Activated naive CD4-positive, alpha-beta T cell treated with anti-CD3 and anti-CD28 coated beads, Interleukin-2, amount 50 U/mL, for 16 hours (primary cell): ENCODE measurements around the gene APOL6.
"Not testable (repeated sequence)": the region's sequence is repeated elsewhere in the genome, so short reads cannot be mapped to it uniquely, and the experiment has no call there.

Experiments used
- DNase-seq: peaks from one replicate; pipeline ENCODE4 v3.0.0-alpha.2; 2020

Gene APOL6

GRCh38 chr22:35681454-35682052 lies 33.3 kb downstream of the APOL6 start:
- no peak for DNase-seq

GRCh38 chr22:35683560-35683959 lies 35.3 kb downstream of the APOL6 start:
- DNase-seq: no peak

- no peak for DNase-seq
Measured at GRCh38 chr22:35684270-35684700, 36.0 kb downstream of the APOL6 start.

- no peak for DNase-seq
Measured at GRCh38 chr22:35684732-35685131, 36.5 kb downstream of the APOL6 start.

DNA sequence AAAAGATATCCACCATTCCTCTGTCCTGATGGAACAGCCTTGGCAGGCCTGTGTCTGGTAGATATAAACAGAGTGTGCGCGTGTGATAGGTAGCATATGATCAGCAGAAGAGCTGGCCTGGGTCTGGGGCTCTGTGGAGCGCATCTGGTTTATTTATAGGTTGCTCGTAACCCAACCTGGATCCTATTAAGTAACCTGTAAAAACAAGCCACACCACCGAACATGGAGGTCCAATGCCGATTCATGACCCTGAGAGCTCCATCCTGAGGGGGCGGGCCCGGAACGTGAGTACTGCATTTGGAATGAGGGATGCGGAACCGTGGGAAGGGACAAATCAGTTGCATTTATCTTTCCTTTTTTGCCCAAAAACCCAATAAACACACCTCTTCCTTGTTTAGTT lies 37.5 kb downstream of the APOL6 start:
- no peak for DNase-seq

- DNase-seq: no peak
Measured at GRCh38 chr22:35686298-35686697, 38.1 kb downstream of the APOL6 start.

DNA sequence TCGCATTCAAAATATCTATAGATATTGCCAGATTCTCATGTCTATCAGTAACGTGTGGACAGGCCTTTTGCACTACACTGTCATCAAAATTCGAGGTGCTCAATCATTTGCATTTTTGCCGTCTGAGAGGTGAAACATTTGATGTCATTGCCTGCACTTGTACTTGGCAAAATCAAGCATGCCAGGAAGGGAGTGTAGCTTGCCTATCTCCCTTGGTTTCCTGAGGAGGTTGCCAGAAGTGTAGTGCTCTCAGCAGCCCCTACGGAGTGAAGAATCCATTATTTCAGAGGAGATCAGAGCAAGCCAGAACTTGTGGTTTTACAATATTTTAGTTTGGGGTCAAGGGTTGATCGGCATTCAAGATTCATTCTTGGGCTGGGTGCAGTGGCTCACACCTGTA lies 39.2 kb downstream of the APOL6 start:
- no peak for DNase-seq

DNA sequence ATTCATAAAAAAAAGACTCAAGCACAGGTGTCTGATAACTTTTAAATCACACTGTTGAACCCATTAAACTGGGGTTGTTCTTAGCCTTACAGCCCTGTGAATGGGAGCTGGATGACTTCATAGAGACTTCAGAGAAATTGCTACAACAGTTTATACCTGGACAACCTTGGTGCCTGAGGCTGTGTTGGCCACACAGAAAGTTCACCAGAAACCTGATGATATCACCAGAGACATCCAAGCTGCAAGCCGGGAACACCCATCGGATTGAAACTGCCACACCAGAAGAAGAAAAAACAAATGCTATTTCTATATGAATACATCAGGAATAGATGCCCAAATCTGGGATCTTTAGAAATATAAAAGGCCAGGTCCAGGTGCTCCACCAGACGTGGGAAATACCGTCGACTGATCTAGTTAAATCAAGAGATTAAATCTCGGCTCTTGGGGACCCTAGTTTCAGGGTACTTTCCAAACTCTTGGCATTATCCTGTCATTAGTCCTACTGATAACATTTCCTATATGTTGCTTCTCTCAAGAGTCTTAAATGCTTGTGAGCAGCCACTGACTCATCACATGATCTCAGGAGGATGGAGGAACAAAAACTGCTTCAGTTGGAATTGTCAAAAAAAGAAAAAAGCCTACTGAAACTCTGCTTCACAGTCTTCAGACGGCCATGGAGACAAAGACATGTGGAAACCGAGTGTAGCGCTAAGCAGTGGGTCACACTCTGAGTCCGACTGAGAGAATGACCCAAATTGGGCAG lies 40.8 kb downstream of the APOL6 start:
- DNase-seq: no peak

- no peak for DNase-seq
Measured at GRCh38 chr22:35690001-35690400, 41.8 kb downstream of the APOL6 start.

- no peak for DNase-seq
Measured at GRCh38 chr22:35695202-35695601, 47.0 kb downstream of the APOL6 start.

DNA sequence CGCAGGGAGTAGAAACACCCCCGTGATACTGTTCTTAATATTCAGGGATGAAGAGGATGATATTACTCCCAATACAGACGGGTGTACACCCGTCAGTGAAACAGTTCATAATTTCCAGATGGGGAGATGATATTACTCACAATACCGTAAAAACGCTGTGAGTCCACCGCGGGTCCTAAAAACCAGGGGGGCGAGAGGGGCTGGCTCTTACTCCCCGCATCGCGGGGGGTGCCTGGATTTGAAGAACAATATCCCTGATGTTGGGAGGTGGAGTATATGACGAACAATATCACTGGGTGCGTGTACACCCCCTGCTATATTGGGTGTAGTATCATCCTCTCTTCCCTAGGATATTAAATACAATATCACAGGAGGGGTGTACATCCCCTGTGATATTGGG lies 48.9 kb downstream of the APOL6 start:
- DNase-seq: no peak

DNA sequence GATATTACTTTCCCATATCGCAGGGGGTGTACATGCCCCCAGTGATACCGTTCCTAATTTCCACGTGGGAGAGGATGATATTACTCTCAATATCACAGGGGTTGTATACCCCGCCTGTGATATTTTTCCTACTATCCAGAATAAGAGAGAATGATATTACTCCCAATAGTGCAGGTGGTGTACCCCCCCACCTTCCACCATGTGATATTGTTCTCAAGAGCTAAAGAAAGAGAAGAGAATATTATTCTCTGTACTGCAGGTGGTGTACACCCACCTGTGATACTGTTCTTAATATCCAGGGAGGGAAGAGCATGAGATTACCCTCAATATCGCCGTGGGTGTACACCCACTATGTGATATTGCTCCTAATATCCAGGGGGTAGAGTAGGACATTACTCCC lies 51.6 kb downstream of the APOL6 start:
- DNase-seq: not testable (repeated sequence)

DNA sequence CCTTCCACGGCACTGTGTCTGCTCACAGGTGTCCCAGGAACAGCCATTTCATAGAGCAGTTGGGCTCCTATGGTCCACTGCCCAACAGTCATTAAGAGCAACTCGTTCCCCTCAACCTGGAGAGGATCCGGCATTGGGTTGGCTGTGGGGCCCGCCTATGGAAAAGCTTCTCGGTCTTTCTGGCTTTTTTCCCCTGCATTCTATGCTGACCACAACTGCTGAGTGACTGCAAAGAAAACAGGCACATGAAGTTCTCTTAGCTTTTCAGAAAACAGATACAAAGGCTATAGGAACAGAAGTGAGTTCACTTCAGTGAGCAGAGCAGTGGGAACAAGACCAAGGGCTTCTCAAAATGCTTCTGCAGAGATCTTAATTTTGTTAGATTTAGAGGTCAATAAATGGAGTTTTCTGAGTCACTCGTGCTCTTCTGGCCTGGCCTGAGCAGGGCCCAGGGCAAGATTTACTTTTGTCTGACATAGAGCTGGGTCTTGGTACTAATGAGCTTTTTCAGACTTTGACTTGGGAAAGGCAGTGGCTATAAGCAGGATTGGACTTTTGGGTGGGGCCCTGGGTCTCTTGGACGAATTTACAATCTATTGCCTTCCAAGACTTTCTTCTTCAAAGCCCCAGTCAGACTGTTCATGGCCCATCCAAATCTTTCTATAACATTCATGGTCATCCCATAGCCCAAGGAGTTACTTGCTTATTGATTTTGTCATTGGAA lies 55.8 kb downstream of the APOL6 start:
- no peak for DNase-seq

DNA sequence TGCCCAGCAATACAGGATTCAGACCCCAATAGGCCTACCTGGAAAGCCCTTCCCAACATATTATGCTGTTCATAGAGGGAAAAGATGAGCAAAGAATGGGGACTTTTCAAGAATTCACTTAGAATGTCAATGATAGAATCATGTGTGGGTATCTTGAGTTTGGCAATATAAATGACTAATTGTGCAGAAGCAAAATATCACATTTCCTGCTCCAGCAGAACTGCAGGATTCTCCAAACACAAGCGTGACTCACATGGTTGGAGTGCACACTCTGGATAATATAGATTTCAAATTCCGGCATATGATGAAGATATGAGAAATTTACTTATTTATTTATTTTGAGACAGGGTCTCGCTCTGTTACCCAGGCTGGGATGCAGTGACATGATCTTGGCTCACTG lies 56.9 kb downstream of the APOL6 start:
- DNase-seq: no peak

DNA sequence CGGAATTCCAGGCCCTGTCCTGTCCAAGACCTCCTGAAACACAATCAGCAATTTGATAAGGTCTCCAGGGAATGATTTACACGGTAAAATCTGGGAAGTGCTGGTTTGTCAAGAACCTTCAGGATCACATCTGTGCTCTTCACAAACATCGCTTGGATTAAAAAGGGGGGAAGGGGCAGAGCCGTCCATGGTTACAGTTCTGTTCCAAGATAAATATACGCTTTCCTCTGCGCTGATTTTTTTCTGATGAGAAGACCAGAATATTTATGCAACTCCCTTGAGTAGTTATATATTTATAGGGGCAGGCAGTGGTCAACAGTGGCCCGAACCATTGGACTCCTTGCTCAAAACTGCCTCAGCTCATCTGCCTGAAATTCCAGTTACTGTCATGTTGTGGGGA lies 60.2 kb downstream of the APOL6 start:
- DNase-seq: no peak

- no peak for DNase-seq
Measured at GRCh38 chr22:35708917-35709316, 60.7 kb downstream of the APOL6 start.

- DNase-seq: no peak
Measured at GRCh38 chr22:35711336-35711735, 63.1 kb downstream of the APOL6 start.

- no peak for DNase-seq
Measured at GRCh38 chr22:35712672-35713071, 64.4 kb downstream of the APOL6 start.

DNA sequence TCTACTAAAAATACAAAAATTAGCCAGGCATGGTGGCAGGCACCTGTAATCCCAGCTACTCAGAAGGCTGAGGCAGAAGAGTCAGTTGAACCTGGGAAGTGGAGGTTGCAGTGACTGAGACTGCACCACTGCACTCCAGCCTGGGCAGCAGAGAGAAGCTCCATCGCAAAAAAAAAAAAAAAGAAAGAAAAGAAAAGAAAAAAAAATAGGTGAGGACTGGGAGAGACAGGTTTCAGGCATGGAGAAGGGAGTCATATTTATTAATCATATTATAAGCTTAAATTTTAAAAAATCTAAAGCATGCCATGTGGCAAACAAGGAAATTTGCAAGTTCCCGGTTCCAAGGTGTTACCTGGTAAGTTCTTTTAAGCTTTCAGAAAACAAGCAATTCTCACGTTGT lies 69.3 kb downstream of the APOL6 start, which contains the start of gene APOL5:
TSS of gene APOL5 (plus strand) at position 301 of the 400 bp plus-strand sequence. CDS start at position 301, 0 bp downstream.
- DNase-seq: no peak
